ENCODE results near the gene ZNF652.
"Not testable (repeated sequence)": the region's sequence is repeated elsewhere in the genome, so short reads cannot be mapped to it uniquely, and the experiment has no call there.

The ZNF652 gene

GRCh38 chr17:49280918-49281317, 81.1 kb downstream of the ZNF652 start:
- H3K4me3 Mint-ChIP-seq = no peak overlapping the region
- no peaks in the 10 kb centered on the region for H3K9me3 Mint-ChIP-seq
- DNase-seq (no peak), ATAC-seq (no peak)
- no peaks in the 10 kb centered on the region for H3K27me3 Mint-ChIP-seq
- H3K27ac Mint-ChIP-seq = no peak overlapping the region
- no peaks in the 10 kb centered on the region for H3K4me1 Mint-ChIP-seq

- ATAC-seq = no peak
- no peaks in the 10 kb centered on the region for H3K9me3 Mint-ChIP-seq
- H3K27ac Mint-ChIP-seq = peak overlapping the region in 1 of 2 donors; percentile 4
- no peaks in the 10 kb centered on the region for H3K4me1 Mint-ChIP-seq
- no peaks in the 10 kb centered on the region for H3K27me3 Mint-ChIP-seq
- DNase-seq = no peak
- H3K4me3 Mint-ChIP-seq = no peak overlapping the region
These were observed 82.0 kb downstream of the ZNF652 start for GRCh38 chr17:49280061-49280460.

DNA sequence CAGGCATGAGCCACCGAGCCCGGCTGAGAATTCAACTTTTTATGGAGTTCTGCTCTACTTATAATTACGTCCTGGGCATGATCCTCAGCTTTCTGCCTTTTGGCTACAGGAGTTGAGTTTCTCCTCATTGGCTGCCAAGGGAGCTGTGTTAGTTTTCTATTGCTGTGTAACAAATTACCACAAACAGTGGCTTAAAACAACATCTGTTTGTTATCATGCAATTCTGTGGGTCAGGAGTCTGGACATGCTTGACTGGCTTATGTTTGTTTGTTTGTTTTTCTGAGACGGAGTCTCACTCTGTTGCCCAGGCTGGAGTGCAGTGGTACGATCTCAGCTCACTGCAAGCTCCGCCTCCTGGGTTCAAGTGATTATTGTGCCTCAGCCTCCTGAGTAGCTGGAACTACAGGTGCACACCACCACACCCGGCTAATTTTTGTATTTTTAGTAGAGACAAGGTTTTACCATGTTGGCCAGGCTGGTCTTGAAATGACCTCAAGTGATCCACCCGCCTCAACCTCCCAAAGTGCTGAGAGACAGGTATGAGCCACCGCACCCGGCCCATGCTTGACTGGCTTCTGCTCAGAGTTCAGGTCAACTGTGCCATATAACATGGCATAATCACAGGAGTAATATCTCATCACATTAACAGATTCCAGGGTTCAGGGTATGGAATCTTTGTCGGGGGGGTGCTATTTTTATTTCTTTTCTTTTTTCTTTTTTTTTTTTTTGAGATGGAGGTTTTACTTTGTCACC, 82.6 kb downstream of the ZNF652 start:
- H3K9me3 Mint-ChIP-seq, H3K27me3 Mint-ChIP-seq, ATAC-seq, H3K4me1 Mint-ChIP-seq, DNase-seq, H3K4me3 Mint-ChIP-seq: not testable (repeated sequence)
- peak overlapping the region in 1 of 2 donors; percentile 4 for H3K27ac Mint-ChIP-seq

GRCh38 chr17:49278076-49278475, 84.0 kb downstream of the ZNF652 start:
- no peak overlapping the region for H3K4me3 Mint-ChIP-seq
- no peak for ATAC-seq
- DNase-seq = no peak
- no peaks in the 10 kb centered on the region for H3K4me1 Mint-ChIP-seq
- no peaks in the 10 kb centered on the region for H3K27me3 Mint-ChIP-seq
- no peak overlapping the region for H3K27ac Mint-ChIP-seq
- H3K9me3 Mint-ChIP-seq = no peaks in the 10 kb centered on the region

DNA sequence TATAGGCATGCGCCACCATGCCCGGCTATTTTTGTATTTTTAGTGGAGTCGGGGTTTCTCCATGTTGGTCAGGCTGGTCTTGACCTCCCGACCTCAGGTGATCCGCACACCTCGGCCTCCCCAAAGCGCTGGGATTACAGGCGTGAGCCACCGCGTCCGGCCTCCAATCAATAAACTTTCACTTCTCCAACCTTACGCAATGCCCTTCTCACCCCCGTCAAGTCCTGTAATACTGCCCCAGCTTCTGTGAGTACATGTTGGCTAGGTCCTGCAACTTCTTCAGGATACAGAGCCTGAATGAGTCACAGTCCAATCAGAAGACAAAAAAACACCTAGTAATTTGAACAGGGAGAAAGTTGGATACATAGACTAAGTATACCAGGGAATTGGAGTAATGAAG, 84.4 kb downstream of the ZNF652 start:
- Mint-ChIP-seq H3K4me3 (no peak overlapping the region), H3K4me1 (no peaks in the 10 kb centered on the region), H3K9me3 (no peaks in the 10 kb centered on the region), H3K27ac (no peak overlapping the region), H3K27me3 (no peaks in the 10 kb centered on the region)
- ATAC-seq (no peak), DNase-seq (no peak)

DNA sequence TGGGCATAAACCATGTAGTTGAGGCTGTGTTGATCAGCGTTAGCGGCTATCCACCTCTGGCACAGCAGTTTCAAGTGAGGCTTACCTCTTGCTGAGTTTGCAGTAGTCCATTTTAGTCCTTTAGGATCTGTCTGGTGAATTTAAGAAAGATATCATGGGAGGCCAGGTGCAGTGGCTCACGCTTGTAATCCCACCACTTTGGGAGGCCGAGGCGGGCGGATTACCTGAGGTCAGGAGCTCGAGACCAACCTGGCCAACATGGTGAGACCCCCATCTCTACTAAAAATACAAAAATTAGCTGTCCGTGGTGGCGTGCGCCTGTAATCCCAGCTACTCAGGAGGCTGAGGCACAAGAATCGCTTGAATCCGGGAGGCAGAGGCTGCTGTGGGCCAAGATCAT, 86.1 kb downstream of the ZNF652 start:
- not testable (repeated sequence) for DNase-seq, H3K4me1 Mint-ChIP-seq, H3K27me3 Mint-ChIP-seq, H3K4me3 Mint-ChIP-seq, H3K27ac Mint-ChIP-seq, H3K9me3 Mint-ChIP-seq, ATAC-seq

GRCh38 chr17:49269356-49269755, 92.7 kb downstream of the ZNF652 start:
- ATAC-seq (no peak), DNase-seq (no peak)
- Mint-ChIP-seq H3K4me3 (no peak overlapping the region), H3K4me1 (no peaks in the 10 kb centered on the region), H3K27me3 (no peaks in the 10 kb centered on the region), H3K9me3 (no peaks in the 10 kb centered on the region), H3K27ac (no peak overlapping the region)

GRCh38 chr17:49267912-49268311, 94.1 kb downstream of the ZNF652 start:
- Mint-ChIP-seq H3K9me3 (no peaks in the 10 kb centered on the region), H3K27me3 (peaks cover 8% of the 10 kb centered on the region), H3K27ac (no peak overlapping the region), H3K4me3 (no peak overlapping the region), H3K4me1 (no peaks in the 10 kb centered on the region)
- ATAC-seq = no peak
- no peak for DNase-seq

DNA sequence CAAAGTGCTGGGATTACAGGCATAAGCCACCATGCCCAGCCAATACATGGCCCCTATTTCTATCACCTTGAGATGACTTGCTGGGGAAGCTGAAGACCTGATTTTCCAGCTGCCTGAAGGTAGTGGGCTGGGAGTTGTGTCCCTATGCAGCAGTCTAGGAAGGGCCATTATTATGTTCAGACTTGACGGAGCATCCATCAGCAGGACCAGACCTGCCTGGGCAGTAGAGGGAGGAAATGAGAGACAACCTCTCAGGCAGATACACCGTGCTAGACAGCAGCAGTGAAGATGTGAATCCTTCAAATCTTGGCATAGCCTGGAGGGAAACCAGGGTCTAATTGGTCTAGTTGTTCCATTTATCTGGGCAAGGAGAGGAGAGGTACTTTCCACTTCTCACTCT, 95.8 kb downstream of the ZNF652 start:
- Mint-ChIP-seq H3K9me3 (no peaks in the 10 kb centered on the region), H3K27me3 (peaks cover 8% of the 10 kb centered on the region), H3K4me1 (peaks cover 2% of the 10 kb centered on the region), H3K4me3 (no peak overlapping the region), H3K27ac (no peak overlapping the region)
- DNase-seq (no peak), ATAC-seq (no peak)

- not testable (repeated sequence) for H3K27ac Mint-ChIP-seq, H3K9me3 Mint-ChIP-seq, ATAC-seq, H3K4me3 Mint-ChIP-seq, DNase-seq
- peaks cover 15% of the 10 kb centered on the region for H3K27me3 Mint-ChIP-seq
- H3K4me1 Mint-ChIP-seq = peaks cover 10% of the 10 kb centered on the region
These were observed 100.5 kb downstream of the ZNF652 start for GRCh38 chr17:49261540-49261939.

GRCh38 chr17:49260817-49261291, 101.2 kb downstream of the ZNF652 start:
- Mint-ChIP-seq H3K27me3 (peaks cover 15% of the 10 kb centered on the region), H3K9me3 (no peaks in the 10 kb centered on the region), H3K4me1 (peaks cover 10% of the 10 kb centered on the region), H3K4me3 (peak overlapping the region; percentile 86 to 88), H3K27ac (peak overlapping the region; percentile 71 to 82)
- ATAC-seq (peak; percentile 16), DNase-seq (peak in 1 of 2 donors; percentile 5)

GRCh38 chr17:49260011-49260816, 101.8 kb downstream of the ZNF652 start:
- peaks cover 10% of the 10 kb centered on the region for H3K4me1 Mint-ChIP-seq
- ATAC-seq (peak; percentile 90), DNase-seq (peak; percentile 55 to 58)
- H3K4me3 Mint-ChIP-seq = peak overlapping the region; percentile 86 to 88
- H3K27ac Mint-ChIP-seq = peak overlapping the region; percentile 71 to 82
- peaks cover 15% of the 10 kb centered on the region for H3K27me3 Mint-ChIP-seq
- H3K9me3 Mint-ChIP-seq = no peaks in the 10 kb centered on the region

GRCh38 chr17:49259663-49260010, 102.4 kb downstream of the ZNF652 start:
- Mint-ChIP-seq H3K9me3 (no peaks in the 10 kb centered on the region), H3K4me3 (peak overlapping the region; percentile 86 to 88), H3K27ac (peak overlapping the region; percentile 48 to 81), H3K27me3 (peaks cover 15% of the 10 kb centered on the region), H3K4me1 (peaks cover 10% of the 10 kb centered on the region)
- ATAC-seq (no peak), DNase-seq (peak in 1 of 2 donors; percentile 5)

DNA sequence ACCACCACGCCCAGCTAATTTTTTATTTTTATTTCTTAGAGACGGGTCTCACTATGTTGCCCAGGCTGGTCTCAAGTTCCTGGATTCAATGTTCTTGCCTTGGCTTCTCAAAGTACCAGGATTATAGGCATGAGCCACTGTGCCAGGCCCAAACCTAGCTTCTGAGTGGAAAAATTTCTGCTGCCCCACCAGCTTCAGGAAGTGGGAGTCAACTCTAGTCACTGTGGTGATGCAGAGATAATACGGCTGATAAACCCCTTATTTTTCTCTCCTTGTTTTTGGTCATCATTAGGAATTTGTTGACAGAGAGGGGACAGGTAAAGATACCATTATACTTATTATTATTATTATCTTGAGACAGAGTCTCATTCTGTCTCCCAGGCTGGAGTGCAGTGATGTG, 103.7 kb downstream of the ZNF652 start:
- no peak overlapping the region for H3K27ac Mint-ChIP-seq
- no peak for ATAC-seq

GRCh38 chr17:49255125-49255524, 106.9 kb downstream of the ZNF652 start:
- H3K4me1 Mint-ChIP-seq = no peaks in the 10 kb centered on the region
- H3K27ac Mint-ChIP-seq = no peak overlapping the region
- no peak for ATAC-seq
- no peak overlapping the region for H3K4me3 Mint-ChIP-seq
- no peak for DNase-seq
- H3K27me3 Mint-ChIP-seq = peaks cover 7% of the 10 kb centered on the region
- no peaks in the 10 kb centered on the region for H3K9me3 Mint-ChIP-seq

More for the DNA sequence above, 103.7 kb downstream of the ZNF652 start:
- no peaks in the 10 kb centered on the region for H3K9me3 Mint-ChIP-seq
- DNase-seq = no peak
- H3K4me3 Mint-ChIP-seq = no peak overlapping the region
- H3K27me3 Mint-ChIP-seq = peaks cover 9% of the 10 kb centered on the region
- H3K4me1 Mint-ChIP-seq = peaks cover 10% of the 10 kb centered on the region

DNA sequence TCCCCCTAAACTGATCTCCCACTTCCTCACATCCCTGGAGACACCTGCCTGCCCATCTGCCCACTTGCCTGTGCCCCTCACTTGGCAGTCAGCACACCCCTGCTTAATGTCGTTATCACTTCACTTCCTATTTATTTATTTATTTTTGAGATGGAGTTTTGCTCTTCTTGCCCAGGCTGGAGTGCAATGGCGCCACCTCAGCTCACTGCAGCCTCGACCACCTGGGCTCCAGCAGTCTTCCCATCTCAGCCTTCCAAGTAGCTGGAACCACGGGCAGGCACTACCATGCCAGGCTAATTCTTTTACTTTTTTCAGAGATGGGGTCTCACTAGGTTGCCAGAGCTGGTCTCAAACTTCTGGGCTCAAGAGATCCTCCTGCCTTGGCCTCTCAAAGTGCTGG, 108.0 kb downstream of the ZNF652 start:
- DNase-seq (no peak), ATAC-seq (no peak)
- no peak overlapping the region for H3K4me3 Mint-ChIP-seq
- no peak overlapping the region for H3K27ac Mint-ChIP-seq
- peaks cover 7% of the 10 kb centered on the region for H3K27me3 Mint-ChIP-seq
- H3K4me1 Mint-ChIP-seq = no peaks in the 10 kb centered on the region
- no peaks in the 10 kb centered on the region for H3K9me3 Mint-ChIP-seq

Data from stimulated activated naive CD8-positive, alpha-beta T cell treated with anti-CD3 and anti-CD28 coated beads, Interleukin-15, amount 100 ng/mL, for 72 hours (primary cell).